ENCODE data around the gene FLOT2.

Gene FLOT2

GRCh38 chr17:28908640-28909167 lies 11.2 kb upstream of the FLOT2 start:
- Histone ChIP-seq H3K4me2 (ENCODE audit: low read length) (no peak overlapping the region), H4K20me1 (ENCODE audit: control insufficient read depth, insufficient read depth, low read depth, low read length) (no peaks in the 10 kb centered on the region), H3K36me3 (ENCODE audit: control insufficient read depth, low read length) (peaks cover 73% of the 10 kb centered on the region)

DNA sequence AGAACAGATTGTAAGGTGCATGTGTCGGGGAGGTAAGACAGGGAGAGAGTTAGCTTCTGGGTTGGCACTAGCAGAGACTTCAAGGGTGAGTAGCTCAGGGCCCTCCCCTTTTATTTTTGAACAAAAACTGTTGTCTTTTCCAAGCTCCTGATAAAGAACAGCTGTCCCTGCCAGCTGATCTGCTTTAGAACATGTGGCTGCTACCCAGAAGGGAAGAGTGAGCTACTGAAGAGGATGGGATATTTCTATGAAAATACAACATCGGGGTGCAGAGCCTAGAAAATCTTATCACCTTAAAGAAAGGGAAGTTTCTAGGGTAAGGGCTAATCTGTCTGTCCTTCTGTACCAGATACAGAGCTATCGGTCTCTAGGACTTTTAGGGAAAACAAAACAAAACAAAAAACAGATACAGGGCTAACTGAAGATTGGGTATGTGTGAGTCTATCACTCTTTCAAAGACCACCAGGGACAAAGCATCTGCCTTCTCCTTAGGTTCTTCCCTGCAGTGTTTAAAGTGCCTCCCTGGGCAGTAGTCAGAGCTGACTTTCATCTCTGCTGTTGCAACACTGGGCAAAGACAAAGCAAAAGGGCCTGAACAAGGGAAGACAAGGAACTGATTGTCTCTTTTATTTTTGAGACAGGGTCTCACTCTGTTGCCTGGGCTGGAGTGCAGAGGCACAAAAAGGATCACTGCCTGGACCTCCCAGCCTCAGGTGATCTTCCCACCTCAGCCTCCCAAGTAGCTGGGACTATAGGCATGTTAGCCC lies 10.4 kb upstream of the FLOT2 start:
- Histone ChIP-seq H3K9me3 (ENCODE audit: control insufficient read depth, insufficient read depth, low read length) (no peaks in the 10 kb centered on the region), H3K27ac (ENCODE audit: low read depth, low read length) (no peak overlapping the region), H4K20me1 (ENCODE audit: control insufficient read depth, insufficient read depth, low read depth, low read length) (no peaks in the 10 kb centered on the region), H3K36me3 (ENCODE audit: control insufficient read depth, low read length) (peaks cover 65% of the 10 kb centered on the region), H3K4me1 (ENCODE audit: control insufficient read depth, low read length) (peaks cover 6% of the 10 kb centered on the region), H3K79me2 (ENCODE audit: control insufficient read depth, low read length) (no peaks in the 10 kb centered on the region), H3F3A (ENCODE audit: control insufficient read depth, insufficient read depth) (peaks cover 15% of the 10 kb centered on the region), H3K4me2 (ENCODE audit: low read length) (no peak overlapping the region), H3K27me3 (ENCODE audit: control insufficient read depth, low read length) (no peaks in the 10 kb centered on the region), H3K9me2 (replicated peaks; ENCODE audit: control insufficient read depth, low read length) (no peaks in the 10 kb centered on the region), H3K4me3 (ENCODE audit: low read length) (no peak overlapping the region)
- TF ChIP-seq EZH2phosphoT487 (IDR thresholded peaks at IDR 0.05; ENCODE audit: borderline replicate concordance, low read length) (no peak), CTCF (IDR thresholded peaks at IDR 0.05; ENCODE audit: low read depth, low read length, poor library complexity, severe bottlenecking) (no peak)

More at GRCh38 chr17:28908640-28909167, 11.2 kb upstream of the FLOT2 start:
- H3K4me3 ChIP-seq (ENCODE audit: low read length): no peak overlapping the region
- H3K4me1 ChIP-seq (ENCODE audit: control insufficient read depth, low read length): no peaks in the 10 kb centered on the region; the same call in 1 of the 2 replicates
- H3K27ac ChIP-seq (ENCODE audit: low read depth, low read length): no peak overlapping the region
- H3K79me2 ChIP-seq (ENCODE audit: control insufficient read depth, low read length): no peaks in the 10 kb centered on the region
- no peaks in the 10 kb centered on the region for H3K9me3 ChIP-seq (ENCODE audit: control insufficient read depth, insufficient read depth, low read length)
- peaks cover 15% of the 10 kb centered on the region for H3F3A ChIP-seq (ENCODE audit: control insufficient read depth, insufficient read depth)
- TF ChIP-seq CTCF (IDR thresholded peaks at IDR 0.05; ENCODE audit: low read depth, low read length, poor library complexity, severe bottlenecking): no peak
- no peak for TF ChIP-seq EZH2phosphoT487 (IDR thresholded peaks at IDR 0.05; ENCODE audit: borderline replicate concordance, low read length)
- no peaks in the 10 kb centered on the region for H3K9me2 ChIP-seq (replicated peaks; ENCODE audit: control insufficient read depth, low read length)
- no peaks in the 10 kb centered on the region for H3K27me3 ChIP-seq (ENCODE audit: control insufficient read depth, low read length)

GRCh38 chr17:28906706-28907438 lies 9.3 kb upstream of the FLOT2 start:
- peaks cover 55% of the 10 kb centered on the region for H3K36me3 ChIP-seq (ENCODE audit: control insufficient read depth, low read length)
- H3K79me2 ChIP-seq (ENCODE audit: control insufficient read depth, low read length): peaks cover 4% of the 10 kb centered on the region
- H3K9me2 ChIP-seq (replicated peaks; ENCODE audit: control insufficient read depth, low read length): no peaks in the 10 kb centered on the region
- no peak overlapping the region for H3K27ac ChIP-seq (ENCODE audit: low read depth, low read length)
- peaks cover 15% of the 10 kb centered on the region for H3F3A ChIP-seq (ENCODE audit: control insufficient read depth, insufficient read depth)
- no peak overlapping the region for H3K4me2 ChIP-seq (ENCODE audit: low read length)
- H3K9me3 ChIP-seq (ENCODE audit: control insufficient read depth, insufficient read depth, low read length): no peaks in the 10 kb centered on the region
- H3K27me3 ChIP-seq (ENCODE audit: control insufficient read depth, low read length): no peaks in the 10 kb centered on the region
- no peak overlapping the region for H3K4me3 ChIP-seq (ENCODE audit: low read length)
- no peaks in the 10 kb centered on the region for H4K20me1 ChIP-seq (ENCODE audit: control insufficient read depth, insufficient read depth, low read depth, low read length)
- peaks cover 6% of the 10 kb centered on the region for H3K4me1 ChIP-seq (ENCODE audit: control insufficient read depth, low read length)
- TF ChIP-seq CTCF (IDR thresholded peaks at IDR 0.05; ENCODE audit: low read depth, low read length, poor library complexity, severe bottlenecking): no peak

Data from DOHH2 (cell line).